AG08396 (cell line): ENCODE results near the gene SLC35E3.

Experiments used
- DNase-seq: peaks from one replicate; pipeline ENCODE4 v3.0.0; 2012; ENCODE audit warnings: low spot score, mixed read lengths

Gene SLC35E3

DNA sequence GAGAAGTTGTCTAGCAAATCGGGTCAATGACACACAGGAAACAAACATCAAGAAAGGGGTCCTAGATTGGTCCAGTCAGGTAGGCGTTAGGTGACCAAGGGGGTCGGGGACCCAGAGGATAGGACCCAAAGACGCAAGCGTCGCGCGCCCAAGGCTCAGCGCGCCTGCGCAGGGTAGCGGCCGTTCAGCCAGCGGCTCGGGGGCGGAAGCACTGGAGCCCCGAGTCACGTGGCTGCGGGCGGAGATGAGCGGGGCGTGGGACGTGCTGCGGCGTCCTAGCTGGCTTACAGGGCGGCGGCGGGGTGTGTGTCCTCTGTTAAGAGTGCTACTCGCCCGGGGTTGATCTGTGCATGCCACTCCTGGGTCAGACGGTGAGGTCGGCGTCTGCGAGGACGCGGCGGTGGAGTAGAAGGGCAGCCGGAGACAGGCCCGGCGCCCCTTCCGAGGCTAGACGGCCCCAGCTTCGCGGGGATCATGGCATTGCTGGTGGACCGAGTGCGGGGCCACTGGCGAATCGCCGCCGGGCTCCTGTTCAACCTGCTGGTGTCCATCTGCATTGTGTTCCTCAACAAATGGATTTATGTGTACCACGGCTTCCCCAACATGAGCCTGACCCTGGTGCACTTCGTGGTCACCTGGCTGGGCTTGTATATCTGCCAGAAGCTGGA lies at the start of gene SLC35E3:
Gene SLC35E3, plus strand, starts transcription at position 273 of the 668 bp plus-strand sequence. Its CDS starts 202 bp downstream, at position 475.
- peak; percentile 97 for DNase-seq

DNA sequence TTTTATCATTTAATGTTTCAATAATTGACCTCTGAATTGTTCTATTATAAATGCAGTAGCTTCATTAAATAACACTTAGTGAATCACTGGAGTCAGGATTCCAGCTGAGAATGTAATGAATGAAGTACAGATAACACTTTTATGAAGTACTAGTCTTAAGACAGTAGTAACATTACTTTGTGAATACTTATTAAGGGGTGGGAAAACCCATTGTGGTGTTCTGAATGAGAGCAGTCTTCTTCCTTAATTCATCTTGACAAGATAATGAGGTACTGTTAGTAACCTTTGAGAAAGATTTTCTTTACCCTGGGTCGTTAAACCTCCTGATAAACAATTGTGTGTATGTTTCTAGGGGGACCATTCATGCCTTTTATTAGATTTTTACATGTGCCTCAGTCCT lies 46.5 kb upstream of the SLC35E3 start:
- no peak for DNase-seq

DNA sequence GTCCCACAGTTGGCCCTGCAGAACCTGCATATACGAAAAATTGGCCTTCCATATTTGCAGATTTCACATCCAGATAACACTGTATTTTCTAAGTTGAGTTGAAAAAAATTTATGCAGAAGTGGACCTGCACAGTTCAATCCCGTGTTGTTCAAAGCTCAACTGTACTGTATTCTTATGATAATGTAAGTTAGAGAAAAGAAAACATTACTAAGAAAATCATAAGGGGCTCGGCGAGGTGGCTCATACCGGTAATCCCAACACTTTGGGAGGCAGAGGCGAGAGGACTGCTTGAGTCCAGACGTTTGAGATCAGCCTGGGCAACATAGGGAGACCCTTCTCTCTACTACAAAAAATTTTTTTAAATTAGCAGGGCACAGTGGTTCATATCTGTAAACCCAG lies 18.2 kb upstream of the SLC35E3 start:
- DNase-seq = no peak

DNA sequence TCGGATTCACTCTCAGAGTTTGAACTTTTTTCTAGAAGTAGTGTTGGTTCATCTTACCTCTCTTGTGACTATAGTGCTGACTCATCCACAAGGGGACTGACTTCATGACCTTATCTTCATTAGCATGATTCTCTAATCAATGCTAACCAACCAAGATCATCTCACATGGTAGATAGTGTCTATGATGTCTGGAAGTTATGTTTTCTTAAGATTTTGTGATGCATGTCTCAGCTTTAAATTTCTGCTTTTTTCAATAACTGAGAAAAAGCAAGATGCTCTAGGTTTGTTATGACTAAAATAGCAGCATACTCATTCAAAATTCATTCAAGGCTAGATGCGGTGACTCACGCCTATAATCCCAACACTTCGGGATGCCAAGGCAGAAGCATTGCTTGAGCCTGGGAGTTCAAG lies 12.3 kb upstream of the SLC35E3 start:
- DNase-seq = peak; percentile 7

DNA sequence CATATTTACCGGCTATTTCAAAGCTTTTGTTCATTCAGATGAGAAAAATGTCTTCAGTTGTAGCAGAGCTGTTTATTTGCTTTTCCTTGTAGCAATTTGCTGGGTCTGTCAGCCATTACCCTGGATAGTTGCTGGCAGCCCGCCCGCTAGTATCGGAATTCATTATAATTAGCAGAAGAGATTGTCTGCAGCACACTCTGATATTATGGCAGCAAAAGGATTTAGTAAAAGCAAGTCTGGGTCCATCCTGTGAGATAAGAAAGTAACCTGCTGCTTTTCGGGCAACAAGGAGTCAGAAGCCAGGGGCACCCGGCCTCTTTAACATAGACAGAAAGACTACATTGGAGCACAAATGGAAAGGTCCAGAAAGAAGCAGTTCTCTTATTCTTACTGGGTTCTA lies 6.1 kb upstream of the SLC35E3 start:
- DNase-seq = no peak

DNA sequence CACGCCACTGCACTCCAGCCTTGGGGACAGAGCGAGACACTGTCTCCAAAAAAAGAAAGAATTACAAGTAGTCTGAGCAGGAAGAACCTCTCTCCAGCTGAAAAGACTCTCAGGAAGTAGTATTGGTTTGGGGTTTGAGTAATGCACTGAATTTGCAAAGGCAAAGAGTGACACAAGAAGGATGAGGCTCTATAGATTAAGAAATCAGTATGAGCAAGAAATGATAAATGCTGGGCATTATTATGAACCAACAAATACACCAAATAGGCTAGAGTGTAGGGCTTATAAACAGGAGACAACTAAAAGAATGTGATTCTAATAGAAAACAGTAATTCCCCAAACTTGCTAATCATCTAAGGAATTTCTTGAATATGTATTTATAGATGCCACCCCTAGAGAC lies 2.6 kb upstream of the SLC35E3 start:
- peak; percentile 12 for DNase-seq

DNA sequence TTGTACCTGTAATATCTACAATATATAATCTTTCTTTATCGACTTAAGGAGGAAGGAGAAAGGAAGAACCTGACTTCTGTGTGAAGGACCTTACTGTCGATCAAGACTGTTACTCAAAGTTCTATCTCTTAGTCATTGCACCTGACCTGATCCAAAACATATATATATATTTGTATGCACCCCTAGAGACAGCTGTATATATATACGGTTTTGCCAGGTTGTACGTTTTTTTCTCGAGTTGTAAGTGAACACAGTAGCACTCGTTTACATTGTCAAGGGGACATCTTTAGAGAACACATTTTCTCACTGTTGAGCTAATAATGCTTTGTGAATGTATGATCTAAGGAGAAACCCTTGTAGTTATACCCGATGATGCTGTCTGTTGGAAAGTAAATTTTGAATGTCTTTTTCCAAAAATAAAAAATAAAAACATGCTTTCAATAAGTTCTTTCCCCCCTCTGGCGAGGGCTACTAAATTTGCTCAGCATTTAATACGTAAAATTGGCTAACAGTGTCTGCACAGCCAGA lies 536 bp upstream of the SLC35E3 start:
- DNase-seq = no peak

DNA sequence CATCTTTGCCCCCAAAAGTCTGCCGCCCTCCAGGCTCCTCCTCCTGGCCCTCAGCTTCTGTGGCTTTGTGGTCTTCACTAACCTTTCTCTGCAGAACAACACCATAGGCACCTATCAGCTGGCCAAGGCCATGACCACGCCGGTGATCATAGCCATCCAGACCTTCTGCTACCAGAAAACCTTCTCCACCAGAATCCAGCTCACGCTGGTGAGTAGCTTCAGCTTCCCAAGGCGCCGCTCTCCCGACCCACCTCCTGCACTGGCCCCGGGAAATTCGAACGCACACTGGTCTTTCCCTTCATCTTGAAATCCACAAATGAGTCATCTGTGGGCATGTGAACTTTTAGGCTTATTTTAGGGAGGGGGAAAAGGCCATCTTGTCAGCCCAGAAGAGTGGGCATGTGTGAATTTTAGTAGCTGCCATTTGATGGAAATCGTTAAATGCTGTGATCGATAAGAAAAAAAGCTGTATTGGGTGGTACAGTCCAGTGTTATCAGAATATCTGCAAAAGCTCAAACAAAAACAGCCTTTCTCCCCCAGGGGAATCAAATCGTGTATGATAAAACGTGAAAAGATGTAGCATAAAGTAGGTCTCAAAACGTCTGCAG lies 700 bp downstream of the SLC35E3 start:
- peak; percentile 85 for DNase-seq

DNA sequence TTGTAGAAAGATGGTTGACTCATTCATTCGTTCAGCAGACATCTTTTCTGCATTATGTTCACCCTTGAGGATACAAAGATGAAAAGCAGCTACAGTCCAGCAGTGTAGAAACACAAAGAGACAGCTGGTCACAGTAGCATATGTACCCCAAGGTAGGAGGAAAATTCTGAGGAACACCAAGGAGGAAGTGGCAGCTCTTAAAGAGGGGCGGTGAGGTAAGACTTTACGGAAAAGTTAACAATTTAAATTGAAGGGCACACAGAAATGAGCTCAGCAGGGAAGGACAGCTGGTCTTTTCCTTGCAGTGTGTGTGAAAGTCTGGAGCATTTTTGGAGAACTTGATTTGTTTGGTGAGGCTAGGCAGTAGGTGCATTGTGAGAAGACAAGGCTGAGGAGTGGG lies 3.5 kb downstream of the SLC35E3 start:
- no peak for DNase-seq

DNA sequence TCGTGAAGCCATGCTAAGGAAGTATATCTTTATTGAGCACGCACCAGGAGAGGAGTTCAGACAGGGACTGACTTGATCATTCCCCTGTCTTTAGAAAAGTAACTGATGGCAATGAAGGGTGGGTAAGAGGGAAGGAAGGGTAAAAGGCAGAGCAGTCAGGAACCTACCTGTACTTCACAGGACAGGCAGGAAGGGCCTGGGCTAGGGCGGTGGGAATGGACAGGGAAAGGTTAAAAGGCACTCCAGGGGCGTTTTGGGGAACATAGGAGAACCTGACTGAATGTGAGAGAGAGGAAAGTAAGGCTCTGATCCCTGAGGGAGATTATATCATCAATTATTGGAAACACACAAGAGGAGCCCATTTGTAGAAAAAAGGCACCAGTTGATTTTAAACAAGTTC lies 3.9 kb downstream of the SLC35E3 start:
- no peak for DNase-seq

DNA sequence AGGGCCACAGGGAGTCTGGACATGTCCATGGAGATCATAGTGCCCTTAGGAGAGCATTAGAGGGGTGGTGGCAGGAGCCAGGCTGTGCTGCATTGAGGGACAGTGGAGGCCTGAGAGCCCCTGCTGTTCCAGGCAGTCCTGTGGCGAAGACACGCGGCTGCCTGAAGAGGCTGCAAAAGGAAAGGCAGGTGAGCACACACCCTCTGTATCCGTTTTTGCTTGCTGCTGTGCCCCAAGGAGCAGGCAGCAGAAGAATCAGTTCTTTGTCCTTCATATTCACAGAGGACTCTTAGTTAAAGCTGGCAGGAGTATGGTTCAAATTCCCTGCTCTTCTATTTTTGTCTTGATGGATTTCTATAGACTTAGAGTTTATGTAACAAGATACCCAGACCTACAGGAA lies 4.5 kb downstream of the SLC35E3 start:
- no peak for DNase-seq

DNA sequence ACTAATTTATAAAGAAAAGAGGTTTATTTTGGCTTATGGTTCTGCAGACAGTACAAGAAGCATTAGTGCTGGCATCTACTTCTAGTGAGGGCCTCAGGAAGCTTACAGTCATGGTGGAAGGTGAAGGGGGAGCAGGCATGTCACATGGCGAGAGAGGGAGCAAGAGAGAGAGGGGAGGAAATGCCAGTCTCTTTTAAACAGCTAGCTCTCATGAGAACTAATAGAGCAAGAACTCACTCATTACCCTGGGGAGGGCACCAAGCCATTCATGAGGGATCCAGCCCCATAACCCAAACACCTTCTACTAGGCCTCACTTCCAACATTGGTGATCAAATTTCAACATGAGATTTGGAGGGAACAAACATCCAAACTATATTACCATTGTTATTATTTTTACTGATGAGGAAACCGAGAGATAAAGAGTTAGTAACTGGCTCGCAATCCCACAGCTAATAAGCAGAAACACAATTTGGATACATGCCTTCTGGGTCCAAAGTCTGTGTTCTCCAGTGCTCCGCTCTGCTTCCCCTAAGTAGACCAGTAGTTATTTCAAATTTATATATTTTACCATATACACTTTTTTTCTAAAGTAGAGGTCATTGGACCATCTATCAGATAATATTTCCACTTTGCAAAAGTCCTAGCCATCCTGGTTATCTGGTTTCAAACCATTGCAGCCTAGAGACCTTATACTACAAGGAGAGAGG lies 9.7 kb downstream of the SLC35E3 start:
- DNase-seq = no peak

DNA sequence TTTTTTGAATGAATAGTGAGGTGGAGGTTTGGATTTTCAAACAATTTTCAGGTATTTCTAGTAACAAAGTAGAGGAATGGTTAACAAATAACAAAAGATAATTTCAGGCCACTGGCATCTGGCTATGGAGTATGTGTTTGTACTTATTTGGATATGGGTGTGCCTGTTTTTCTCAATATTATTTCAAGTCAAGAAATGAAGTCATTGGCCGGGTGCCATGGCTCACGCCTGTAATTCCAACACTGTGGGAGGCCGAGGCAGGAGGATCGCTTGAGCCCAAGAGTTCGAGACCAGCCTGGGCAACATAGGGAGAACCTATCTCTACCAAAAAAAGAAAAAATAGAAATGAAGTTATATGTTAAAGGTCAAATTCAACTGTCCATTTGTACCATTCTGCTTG lies 13.9 kb downstream of the SLC35E3 start:
- DNase-seq = no peak

DNA sequence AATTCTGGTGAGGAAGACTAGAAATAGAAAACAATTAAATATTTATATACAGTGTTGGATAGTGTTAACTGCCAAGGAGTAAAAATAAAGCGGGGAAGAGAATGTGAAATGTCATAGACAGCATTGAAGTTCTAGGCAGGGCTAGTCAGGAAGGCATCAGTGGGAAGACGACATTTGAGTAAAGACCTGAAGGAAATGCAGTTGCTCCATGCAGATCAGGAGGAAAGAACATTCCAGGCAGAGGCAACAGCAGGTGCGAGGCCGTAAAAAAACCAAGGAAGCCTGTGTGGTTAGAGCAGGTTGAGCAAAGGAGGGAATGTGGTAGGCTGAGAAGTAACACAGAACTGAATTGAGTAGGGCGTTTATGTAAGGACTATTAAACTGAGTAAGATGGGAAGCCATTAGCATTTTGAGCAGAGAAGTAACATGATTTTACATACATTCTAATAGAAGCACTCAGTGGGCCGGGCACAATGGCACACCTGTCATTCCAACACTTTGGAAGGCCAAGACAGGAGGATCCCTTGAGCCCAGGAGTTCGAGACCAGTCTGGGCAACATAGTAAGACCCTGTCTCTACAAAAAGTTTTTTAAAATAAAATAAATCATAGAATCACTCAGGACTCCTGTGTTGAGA lies 14.9 kb downstream of the SLC35E3 start:
- no peak for DNase-seq

DNA sequence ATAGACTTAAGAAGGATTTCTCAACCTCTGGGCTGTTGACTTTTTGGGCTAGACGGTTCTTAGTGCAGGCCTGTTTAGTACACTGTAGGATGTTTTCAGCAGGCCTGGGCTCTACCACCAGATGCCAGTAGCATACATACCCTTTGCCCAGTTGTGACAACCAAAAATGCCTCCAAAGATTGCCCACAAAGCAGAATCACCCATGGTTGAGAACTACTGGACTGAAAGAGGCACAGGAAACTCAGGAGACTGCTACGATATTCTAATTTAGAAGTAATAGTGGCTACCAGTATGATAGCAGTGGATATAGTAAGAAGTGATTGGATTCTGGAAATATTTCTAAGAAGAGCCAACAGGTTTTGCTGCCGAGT lies 15.5 kb downstream of the SLC35E3 start:
- DNase-seq = no peak

DNA sequence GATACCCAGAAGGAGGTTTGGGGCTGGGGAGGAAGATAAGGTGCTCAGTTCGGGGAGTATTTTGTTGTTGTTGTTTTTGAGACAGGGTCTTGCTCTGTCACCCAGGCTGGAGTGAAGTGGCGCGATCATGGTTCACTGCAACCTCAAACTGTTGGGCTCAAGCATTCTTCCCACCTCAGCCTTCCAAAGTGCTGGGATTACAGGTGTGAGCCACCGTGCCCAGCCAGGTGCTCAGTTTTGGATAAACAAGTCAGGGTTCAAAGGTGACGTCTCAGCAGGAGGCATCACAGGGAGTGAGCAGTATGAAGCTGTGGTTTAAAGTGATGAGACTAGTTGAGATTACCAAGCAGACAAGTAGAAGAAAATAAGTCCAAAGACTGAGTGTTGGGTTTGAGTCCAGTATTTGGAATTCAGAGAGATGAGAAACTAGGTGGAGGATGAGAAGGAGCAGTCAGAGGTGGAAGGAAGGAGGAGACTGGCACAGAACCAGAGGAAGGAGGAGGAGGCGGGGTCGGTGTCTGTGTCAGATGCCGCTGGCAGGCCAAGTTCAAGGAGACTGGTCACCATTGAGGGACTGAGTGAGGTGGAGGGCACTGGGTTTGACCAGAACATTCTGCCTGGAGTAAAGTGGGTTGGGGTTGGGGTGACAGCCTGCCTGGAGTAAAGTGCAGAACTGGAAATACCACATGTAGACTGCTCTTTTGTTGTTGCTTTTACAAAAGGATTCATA lies 16.1 kb downstream of the SLC35E3 start:
- DNase-seq = no peak

DNA sequence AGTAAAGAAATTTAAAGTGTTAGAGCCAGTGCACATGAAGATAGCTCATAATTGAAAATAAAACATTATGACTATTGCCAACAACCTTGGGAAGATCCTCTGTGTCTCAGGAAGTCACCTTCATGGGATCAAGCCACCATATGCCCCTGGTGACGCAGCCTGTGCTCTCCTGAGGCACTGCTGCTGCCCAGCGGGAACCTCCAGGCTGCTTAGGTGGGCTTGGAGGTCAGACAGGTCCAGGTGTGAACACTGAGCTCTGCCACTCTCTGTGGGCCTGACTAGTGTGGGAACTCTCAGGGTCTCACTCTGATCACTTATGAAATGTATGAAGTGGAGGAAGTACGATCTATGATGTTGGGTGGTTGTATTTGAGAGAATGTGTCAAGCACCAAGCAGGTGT lies 16.7 kb downstream of the SLC35E3 start:
- no peak for DNase-seq

DNA sequence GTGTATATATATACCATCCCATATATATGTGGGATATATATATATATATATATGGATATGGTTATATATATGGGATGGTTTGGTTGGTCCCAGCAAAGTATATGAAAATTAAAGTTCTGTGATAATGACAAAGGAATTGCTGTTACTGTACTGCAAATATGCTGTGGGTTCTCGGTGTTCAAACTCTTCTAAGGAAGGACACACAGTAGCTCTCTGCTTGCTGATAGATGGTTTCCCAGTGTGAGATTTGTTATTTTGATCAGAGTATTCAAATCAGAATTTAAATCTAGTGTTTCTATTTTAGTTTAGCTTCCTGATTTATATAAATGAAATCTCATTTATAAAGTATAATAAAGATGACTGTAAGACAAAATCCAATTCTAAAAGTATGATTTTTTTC lies 19.7 kb downstream of the SLC35E3 start:
- no peak for DNase-seq

DNA sequence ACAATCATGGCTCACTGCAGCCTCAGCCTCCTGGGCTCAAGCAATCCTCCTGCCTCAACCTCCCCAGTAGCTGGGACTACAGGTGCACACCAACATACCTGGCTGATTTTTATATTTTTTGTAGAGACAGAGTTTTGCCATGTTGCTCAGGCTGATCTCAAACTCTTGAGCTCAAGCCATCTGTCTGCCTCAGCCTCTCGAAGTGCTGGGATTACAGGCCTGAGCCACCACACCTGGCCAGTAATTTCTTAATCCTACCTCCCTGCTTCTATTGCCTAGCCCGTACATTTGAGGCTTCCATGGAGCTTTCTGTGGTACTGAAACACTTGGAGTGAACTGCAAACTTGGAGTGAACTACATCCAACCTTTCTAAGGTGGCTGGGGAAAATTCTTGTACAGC lies 20.7 kb downstream of the SLC35E3 start:
- no peak for DNase-seq

DNA sequence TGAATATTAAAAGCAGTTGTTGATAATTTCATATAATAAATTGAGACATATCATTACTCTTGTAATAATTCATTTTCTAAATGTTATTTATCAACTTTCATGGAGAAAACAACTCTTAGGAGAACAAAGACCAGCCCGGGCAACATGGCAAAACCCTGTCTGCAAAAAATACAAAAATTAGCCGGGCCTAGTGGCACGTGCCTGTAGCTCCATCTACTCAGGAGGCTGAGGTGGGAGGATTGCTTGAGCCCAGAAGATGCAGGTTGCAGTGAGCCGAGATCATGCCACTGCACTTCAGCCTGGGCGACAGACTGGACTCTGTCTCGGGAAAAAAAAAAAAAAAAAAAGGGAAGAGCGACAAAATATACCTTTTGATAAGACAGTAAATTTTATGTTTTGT lies 21.2 kb downstream of the SLC35E3 start:
- no peak for DNase-seq

DNA sequence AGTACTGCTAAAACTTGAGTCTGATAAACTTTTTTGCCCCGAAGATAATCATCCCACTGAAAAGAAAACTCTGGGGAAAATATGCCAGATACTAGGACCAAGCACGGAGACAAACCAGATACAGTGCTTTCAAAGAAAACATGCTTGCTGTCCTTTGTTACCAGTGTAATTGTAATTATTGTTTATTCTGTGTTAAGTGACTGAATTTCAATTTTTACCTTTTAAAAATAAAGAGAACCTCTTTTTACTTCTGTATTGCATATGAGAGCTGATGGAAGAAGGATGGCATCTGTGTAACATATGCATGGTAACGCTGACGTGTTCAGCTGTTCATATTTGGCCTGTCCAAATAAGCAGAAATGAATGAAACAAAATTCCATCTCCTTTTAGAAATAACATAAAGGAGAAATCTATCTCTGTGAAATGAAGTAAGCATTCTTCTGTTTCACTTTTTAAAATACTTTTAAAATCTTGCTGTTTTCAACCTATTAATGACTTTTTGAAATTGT lies 22.5 kb downstream of the SLC35E3 start:
- DNase-seq = no peak

DNA sequence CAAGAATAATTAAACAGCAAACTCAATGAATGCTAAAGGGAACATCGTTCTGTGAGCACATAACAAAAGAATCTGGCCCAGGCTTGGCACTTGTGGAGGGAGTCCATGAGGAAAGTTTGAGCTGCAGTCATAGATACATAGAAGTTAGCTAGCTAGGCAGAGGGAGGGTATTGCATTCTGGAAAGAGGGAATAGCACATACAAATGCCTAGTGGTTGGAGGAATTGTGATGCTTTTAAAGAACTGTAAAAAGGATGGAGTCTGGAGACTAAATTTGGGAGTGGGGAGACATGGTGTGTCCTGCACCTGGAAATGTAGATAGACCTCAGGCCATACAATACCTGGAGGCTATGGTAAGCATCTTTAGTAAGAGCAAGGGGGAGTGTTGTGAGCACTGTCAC lies 24.0 kb downstream of the SLC35E3 start:
- no peak for DNase-seq
